HG02852 (cell line): ENCODE results near the gene TMEM81.

ENCODE experiments used
- ATAC-seq: cut with Tn5 transposase; IDR thresholded peaks from one replicate; pipeline ENCODE4 v1.9.1; 2021; ENCODE audit warnings: mild to moderate bottlenecking, moderate library complexity; ENCODE audit not compliant: unreplicated experiment

TMEM81 gene

DNA sequence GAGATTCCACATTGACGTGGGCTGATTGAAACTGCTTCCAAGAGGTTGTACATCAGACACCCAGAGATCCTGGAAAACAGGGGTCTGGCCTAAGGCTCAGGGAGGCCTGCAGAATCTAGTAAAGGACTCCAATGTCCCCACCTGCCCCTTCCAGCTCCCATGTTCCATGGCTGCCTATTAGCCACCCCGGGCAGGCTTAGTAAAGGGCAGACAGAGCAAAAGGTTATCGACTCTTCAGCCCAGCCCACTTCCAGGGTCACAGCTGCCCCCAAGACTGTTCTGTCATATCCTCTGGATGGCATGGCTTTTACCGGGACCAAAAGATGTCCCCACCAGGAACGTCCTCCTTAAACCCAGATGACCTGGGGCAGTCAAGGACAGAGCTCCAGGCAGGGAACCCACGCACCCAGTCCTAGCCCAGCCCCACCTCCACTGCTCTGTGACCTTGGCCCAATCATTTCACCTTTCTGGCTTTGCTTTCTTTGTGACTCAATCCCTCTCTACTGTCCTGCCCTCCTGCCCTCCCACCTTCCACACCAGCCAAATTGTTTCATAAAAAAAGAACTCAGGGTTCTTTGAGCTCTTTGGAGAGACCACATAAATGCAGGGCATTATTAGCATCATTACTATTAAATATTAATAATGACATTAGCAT is 46.0 kb downstream of the TMEM81 start:
- no peak for ATAC-seq

GRCh38 chr1:205037539-205037938 is 46.7 kb downstream of the TMEM81 start:
- ATAC-seq: no peak
